ENCODE results near the gene HECTD4.
"Not testable (repeated sequence)": the region's sequence is repeated elsewhere in the genome, so short reads cannot be mapped to it uniquely, and the experiment has no call there.

Gene HECTD4

DNA sequence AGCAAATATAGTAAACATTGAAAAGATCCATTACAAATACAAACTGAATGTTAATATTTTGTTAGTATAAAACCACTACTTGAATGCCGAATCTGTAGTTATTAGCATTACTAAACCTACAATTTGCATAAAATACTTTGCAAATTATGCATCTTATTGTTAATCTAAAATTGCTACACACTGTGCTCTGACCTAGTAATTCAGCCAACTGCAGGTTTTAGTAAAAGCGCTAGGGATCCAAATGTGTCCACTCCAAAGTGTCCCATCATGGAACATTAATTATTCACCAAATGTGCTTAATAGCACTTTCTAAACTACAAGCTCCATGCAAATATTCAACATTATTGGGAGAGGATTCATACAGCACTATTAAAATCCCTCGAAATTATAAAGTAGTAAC is 14.3 kb downstream of the HECTD4 start:
- H3K27me3 ChIP-seq (ENCODE audit: control insufficient read depth, insufficient read depth, low read length): no peaks in the 10 kb centered on the region
- H3K9ac ChIP-seq (ENCODE audit: low read length): no peak overlapping the region
- H3K36me3 ChIP-seq (ENCODE audit: control insufficient read depth, insufficient read depth, low read length): no peaks in the 10 kb centered on the region
- peaks cover 8% of the 10 kb centered on the region for H3K4me1 ChIP-seq (ENCODE audit: control insufficient read depth, insufficient read depth, low read length)
- no peak overlapping the region for H3K4me3 ChIP-seq (ENCODE audit: low read length)
- H3K27ac ChIP-seq (ENCODE audit: low read depth, low read length): no peak overlapping the region

DNA sequence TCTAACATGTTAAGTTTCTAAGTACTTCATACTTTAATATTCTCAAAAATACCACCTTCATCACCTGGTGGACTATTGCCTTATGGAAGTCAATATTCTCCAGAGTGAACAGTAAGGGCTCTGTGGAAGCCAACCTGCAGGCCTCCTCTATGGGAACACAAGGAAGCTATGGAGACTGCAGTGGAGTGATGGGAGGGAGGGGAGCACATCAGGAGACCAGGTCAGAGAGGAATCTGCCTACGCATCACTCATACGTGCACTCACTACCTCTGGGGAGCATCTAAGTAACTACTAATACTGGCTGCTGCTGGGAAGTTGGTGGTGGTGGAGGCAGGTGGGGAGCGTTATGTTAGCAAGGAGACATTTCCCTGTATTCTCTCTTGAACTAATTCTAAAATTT is 19.9 kb downstream of the HECTD4 start:
- Histone ChIP-seq H3K36me3 (ENCODE audit: control insufficient read depth, insufficient read depth, low read length) (no peaks in the 10 kb centered on the region), H3K9ac (ENCODE audit: low read length) (no peak overlapping the region), H3K27ac (ENCODE audit: low read depth, low read length) (no peak overlapping the region), H3K27me3 (ENCODE audit: control insufficient read depth, insufficient read depth, low read length) (no peaks in the 10 kb centered on the region), H3K4me3 (ENCODE audit: low read length) (no peak overlapping the region), H3K4me1 (ENCODE audit: control insufficient read depth, insufficient read depth, low read length) (no peaks in the 10 kb centered on the region)

DNA sequence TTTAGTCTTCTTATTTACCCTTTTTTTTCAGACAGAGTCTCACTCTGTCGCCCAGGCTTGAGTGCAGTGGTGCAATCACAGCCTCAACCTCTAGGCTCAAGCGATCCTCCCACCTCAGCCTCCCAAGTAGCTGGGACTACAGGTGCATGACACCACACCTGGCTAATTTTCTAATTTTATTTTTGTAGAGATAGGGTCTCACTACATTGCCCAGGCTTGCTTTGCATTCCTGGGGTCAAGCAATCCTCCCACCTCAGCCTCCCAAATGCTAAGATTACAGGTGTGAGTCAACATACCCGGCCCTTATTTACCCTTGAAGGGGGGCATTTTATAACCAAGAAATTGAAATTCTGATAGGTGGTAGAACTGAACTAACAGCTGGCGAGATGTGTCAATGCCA is 21.0 kb downstream of the HECTD4 start:
- Histone ChIP-seq H3K4me3 (ENCODE audit: low read length) (no peak overlapping the region), H3K27ac (ENCODE audit: low read depth, low read length) (no peak overlapping the region), H3K9ac (ENCODE audit: low read length) (no peak overlapping the region), H3K27me3 (ENCODE audit: control insufficient read depth, insufficient read depth, low read length) (no peaks in the 10 kb centered on the region), H3K36me3 (ENCODE audit: control insufficient read depth, insufficient read depth, low read length) (no peaks in the 10 kb centered on the region), H3K4me1 (ENCODE audit: control insufficient read depth, insufficient read depth, low read length) (no peaks in the 10 kb centered on the region)

DNA sequence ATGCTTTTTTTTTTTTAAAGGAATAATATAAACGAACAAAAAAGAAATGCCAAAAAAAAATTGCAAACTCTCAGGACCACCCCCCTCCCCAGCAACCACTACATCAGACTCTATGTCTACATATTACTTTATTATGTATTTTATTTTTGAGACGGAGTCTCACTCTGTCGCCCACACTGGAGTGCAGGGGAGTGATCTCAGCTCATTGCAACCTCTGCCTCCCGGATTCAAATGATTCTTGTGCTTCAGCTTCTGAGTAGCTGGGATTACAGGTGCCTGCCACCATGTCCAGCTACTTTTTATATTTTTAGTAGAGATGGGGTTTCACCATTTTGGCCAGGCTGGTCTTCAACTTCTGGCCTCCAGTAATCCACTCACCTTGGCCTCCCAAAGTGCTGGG is 22.9 kb downstream of the HECTD4 start:
- Histone ChIP-seq H3K27me3 (ENCODE audit: control insufficient read depth, insufficient read depth, low read length) (no peaks in the 10 kb centered on the region), H3K9ac (ENCODE audit: low read length) (no peak overlapping the region), H3K4me3 (ENCODE audit: low read length) (no peak overlapping the region), H3K4me1 (ENCODE audit: control insufficient read depth, insufficient read depth, low read length) (no peaks in the 10 kb centered on the region), H3K36me3 (ENCODE audit: control insufficient read depth, insufficient read depth, low read length) (no peaks in the 10 kb centered on the region), H3K27ac (ENCODE audit: low read depth, low read length) (no peak overlapping the region)

DNA sequence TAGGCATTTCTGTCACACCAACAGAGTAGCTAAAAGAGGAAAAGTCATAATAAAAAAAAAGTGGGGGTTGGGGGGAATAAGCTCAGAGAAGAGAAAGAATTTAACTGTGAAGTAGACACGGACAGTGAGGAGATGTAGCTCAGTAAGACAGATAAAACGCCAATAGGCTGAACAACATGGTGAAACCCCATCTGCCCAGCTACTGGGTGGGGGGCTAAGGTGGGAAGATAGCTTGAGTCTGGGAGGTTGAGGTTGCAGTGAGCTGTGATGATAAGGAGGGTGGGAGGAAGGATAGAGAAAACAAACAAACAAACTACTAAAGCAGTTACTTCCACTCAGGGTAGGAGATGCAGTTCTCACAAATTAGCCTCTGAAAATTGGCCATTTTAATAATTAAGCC is 25.0 kb downstream of the HECTD4 start:
- Histone ChIP-seq H3K27me3 (ENCODE audit: control insufficient read depth, insufficient read depth, low read length) (no peaks in the 10 kb centered on the region), H3K9ac (ENCODE audit: low read length) (no peak overlapping the region), H3K4me3 (ENCODE audit: low read length) (no peak overlapping the region), H3K27ac (ENCODE audit: low read depth, low read length) (no peak overlapping the region), H3K4me1 (ENCODE audit: control insufficient read depth, insufficient read depth, low read length) (no peaks in the 10 kb centered on the region), H3K36me3 (ENCODE audit: control insufficient read depth, insufficient read depth, low read length) (no peaks in the 10 kb centered on the region)

DNA sequence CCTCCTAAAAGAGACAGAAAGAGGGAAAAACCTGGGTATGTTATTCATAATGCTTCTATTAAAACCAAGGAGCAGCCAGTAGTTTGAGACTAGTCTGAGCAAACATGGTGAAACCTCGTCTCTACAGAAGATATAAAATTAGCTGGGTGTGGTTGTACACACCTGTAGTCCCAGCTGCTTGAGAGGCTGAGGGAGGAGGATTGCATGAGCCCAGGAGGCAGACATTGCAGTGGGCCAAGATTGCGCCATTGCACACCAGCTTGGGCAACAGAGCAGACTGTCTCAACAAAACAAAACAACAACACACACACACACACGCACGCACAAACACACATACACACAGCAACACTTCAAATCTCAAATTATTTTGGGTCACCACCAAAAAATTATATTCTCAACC is 27.8 kb downstream of the HECTD4 start:
- Histone ChIP-seq H3K27ac (ENCODE audit: low read depth, low read length) (no peak overlapping the region), H3K9ac (ENCODE audit: low read length) (no peak overlapping the region), H3K4me1 (ENCODE audit: control insufficient read depth, insufficient read depth, low read length) (peaks cover 3% of the 10 kb centered on the region), H3K36me3 (ENCODE audit: control insufficient read depth, insufficient read depth, low read length) (no peaks in the 10 kb centered on the region), H3K4me3 (ENCODE audit: low read length) (no peak overlapping the region), H3K27me3 (ENCODE audit: control insufficient read depth, insufficient read depth, low read length) (no peaks in the 10 kb centered on the region)

- no peak overlapping the region for H3K9ac ChIP-seq (ENCODE audit: low read length)
- H3K27ac ChIP-seq (ENCODE audit: low read depth, low read length): no peak overlapping the region
- no peaks in the 10 kb centered on the region for H3K36me3 ChIP-seq (ENCODE audit: control insufficient read depth, insufficient read depth, low read length)
- no peaks in the 10 kb centered on the region for H3K27me3 ChIP-seq (ENCODE audit: control insufficient read depth, insufficient read depth, low read length)
- peaks cover 3% of the 10 kb centered on the region for H3K4me1 ChIP-seq (ENCODE audit: control insufficient read depth, insufficient read depth, low read length)
- H3K4me3 ChIP-seq (ENCODE audit: low read length): no peak overlapping the region
Measured at GRCh38 chr12:112353393-112353792, 28.8 kb downstream of the HECTD4 start.

GRCh38 chr12:112352921-112353320 is 29.3 kb downstream of the HECTD4 start:
- H3K4me3 ChIP-seq (ENCODE audit: low read length): no peak overlapping the region
- no peak overlapping the region for H3K27ac ChIP-seq (ENCODE audit: low read depth, low read length)
- H3K9ac ChIP-seq (ENCODE audit: low read length): no peak overlapping the region
- H3K4me1 ChIP-seq (ENCODE audit: control insufficient read depth, insufficient read depth, low read length): peaks cover 3% of the 10 kb centered on the region
- no peaks in the 10 kb centered on the region for H3K36me3 ChIP-seq (ENCODE audit: control insufficient read depth, insufficient read depth, low read length)
- no peaks in the 10 kb centered on the region for H3K27me3 ChIP-seq (ENCODE audit: control insufficient read depth, insufficient read depth, low read length)

DNA sequence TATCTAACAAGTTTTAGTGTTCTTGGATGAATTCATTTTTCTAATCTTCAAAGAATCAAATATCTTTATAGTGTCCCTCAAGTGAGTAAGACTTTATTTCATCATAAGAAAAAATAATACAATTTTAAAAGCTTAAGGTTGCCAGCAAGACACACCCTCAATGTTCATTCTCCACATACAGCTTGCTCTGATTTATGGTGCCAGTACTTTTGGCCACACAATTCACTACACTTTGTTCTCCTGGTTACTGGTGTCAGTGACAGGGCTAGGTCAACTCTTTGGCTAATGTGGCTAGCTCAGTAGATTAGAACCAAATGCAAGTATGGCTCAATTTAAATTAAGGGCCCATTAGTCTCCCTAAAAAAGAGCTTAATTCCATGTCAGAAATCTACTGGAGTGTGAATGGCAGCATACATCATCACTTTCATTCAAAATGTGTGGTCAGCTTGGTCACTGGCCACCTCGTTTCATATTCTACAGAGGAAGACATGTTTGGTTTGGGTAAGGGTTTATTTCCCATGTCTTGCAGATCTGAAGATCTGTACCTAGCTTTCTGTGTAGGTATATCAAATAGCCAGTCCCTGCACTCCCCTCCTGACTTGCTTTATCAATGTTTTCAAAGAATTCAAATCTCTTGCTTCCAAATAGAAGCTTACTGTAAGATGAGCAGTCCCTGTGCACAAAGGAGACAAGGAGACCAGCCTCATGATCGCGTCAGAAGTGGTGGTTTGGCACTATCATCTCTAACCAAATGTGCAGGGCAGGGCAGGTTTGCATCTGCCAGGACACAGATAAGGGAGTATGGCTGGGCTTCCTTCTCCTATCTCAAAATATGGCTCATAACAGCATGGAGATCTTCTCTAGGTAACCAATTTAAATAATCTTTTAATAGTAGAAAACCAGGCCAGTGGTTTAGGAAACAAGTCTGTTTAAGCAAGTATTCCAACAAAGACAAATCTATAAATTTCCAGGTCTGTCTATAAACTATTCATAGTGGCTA is 31.3 kb downstream of the HECTD4 start:
- Histone ChIP-seq H3K4me3 (ENCODE audit: low read length) (no peak overlapping the region), H3K27me3 (ENCODE audit: control insufficient read depth, insufficient read depth, low read length) (no peaks in the 10 kb centered on the region), H3K27ac (ENCODE audit: low read depth, low read length) (no peak overlapping the region), H3K4me1 (ENCODE audit: control insufficient read depth, insufficient read depth, low read length) (peaks cover 3% of the 10 kb centered on the region), H3K9ac (ENCODE audit: low read length) (no peak overlapping the region), H3K36me3 (ENCODE audit: control insufficient read depth, insufficient read depth, low read length) (no peaks in the 10 kb centered on the region)

DNA sequence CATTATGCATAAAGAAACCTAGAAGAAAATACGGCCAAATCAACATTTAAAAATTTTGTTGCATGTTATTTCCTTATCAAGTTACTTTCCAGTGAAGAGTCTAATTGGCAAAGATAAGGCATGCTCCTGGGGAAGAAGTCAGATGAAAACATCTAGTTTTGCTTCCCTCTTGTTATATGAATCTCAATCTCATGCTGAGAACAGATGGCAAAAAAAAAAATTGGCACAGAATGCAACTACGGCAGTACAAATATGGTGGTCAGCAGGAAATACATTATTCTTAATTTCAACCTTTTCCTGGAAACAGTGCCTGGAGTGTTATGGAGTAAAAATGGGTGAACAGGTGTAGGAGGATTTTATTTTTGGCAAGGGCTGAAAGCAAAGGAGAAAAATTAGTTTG is 32.8 kb downstream of the HECTD4 start:
- Histone ChIP-seq H3K4me3 (ENCODE audit: low read length) (no peak overlapping the region), H3K27me3 (ENCODE audit: control insufficient read depth, insufficient read depth, low read length) (no peaks in the 10 kb centered on the region), H3K4me1 (ENCODE audit: control insufficient read depth, insufficient read depth, low read length) (peaks cover 3% of the 10 kb centered on the region), H3K27ac (ENCODE audit: low read depth, low read length) (no peak overlapping the region), H3K9ac (ENCODE audit: low read length) (no peak overlapping the region), H3K36me3 (ENCODE audit: control insufficient read depth, insufficient read depth, low read length) (no peaks in the 10 kb centered on the region)

DNA sequence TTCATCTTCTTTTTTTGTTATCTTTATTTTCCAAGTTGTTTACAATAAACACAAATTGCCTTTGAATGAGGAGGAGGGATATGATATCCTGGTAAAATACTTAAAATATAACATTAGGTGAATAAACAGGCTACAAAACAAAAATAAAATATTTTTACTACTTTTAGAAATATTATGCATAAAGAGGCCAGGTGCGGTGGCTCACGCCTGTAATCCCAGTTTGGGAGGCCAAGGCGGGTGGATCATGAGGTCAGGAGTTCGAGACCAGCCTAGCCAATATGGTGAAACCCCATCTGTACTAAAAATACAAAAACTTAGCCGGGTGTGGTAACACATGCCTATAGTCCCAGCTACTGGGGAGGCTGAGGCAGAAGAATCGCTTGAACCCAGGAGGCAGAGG is 33.3 kb downstream of the HECTD4 start:
- H3K27me3 ChIP-seq (ENCODE audit: control insufficient read depth, insufficient read depth, low read length); H3K4me1 ChIP-seq (ENCODE audit: control insufficient read depth, insufficient read depth, low read length); H3K4me3 ChIP-seq (ENCODE audit: low read length); H3K36me3 ChIP-seq (ENCODE audit: control insufficient read depth, insufficient read depth, low read length); H3K27ac ChIP-seq (ENCODE audit: low read depth, low read length); H3K9ac ChIP-seq (ENCODE audit: low read length): not testable (repeated sequence)

GRCh38 chr12:112347581-112347982 is 34.6 kb downstream of the HECTD4 start:
- H3K36me3 ChIP-seq (ENCODE audit: control insufficient read depth, insufficient read depth, low read length): no peaks in the 10 kb centered on the region

DNA sequence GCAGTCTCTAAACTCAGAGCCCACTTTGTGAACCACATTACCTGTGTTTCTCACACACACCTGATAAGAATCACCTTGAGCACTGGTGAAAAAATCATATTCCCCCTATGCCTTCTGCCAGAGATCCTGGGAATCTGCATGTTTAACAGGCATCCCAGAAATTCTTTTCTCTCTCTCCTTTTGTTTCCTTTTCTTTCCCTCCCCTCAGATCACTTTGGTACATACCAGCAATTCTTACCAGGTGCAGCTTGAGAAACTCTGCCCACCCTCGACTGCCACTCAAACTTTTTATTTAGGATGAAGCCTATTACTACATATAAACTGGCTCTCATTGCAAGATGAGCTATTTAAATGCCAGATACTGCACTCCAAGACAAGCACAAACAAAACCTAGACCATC is 36.0 kb downstream of the HECTD4 start:
- H3K36me3 ChIP-seq (ENCODE audit: control insufficient read depth, insufficient read depth, low read length): no peaks in the 10 kb centered on the region
- H3K27me3 ChIP-seq (ENCODE audit: control insufficient read depth, insufficient read depth, low read length): no peaks in the 10 kb centered on the region
- no peak overlapping the region for H3K4me3 ChIP-seq (ENCODE audit: low read length)
- H3K9ac ChIP-seq (ENCODE audit: low read length): no peak overlapping the region
- H3K4me1 ChIP-seq (ENCODE audit: control insufficient read depth, insufficient read depth, low read length): no peaks in the 10 kb centered on the region
- no peak overlapping the region for H3K27ac ChIP-seq (ENCODE audit: low read depth, low read length)

More at GRCh38 chr12:112347581-112347982, 34.6 kb downstream of the HECTD4 start:
- Histone ChIP-seq H3K27ac (ENCODE audit: low read depth, low read length) (no peak overlapping the region), H3K4me1 (ENCODE audit: control insufficient read depth, insufficient read depth, low read length) (peaks cover 3% of the 10 kb centered on the region), H3K27me3 (ENCODE audit: control insufficient read depth, insufficient read depth, low read length) (no peaks in the 10 kb centered on the region), H3K9ac (ENCODE audit: low read length) (no peak overlapping the region), H3K4me3 (ENCODE audit: low read length) (no peak overlapping the region)
